Measurements from ENCODE around the gene IFI16. TPM values are rescaled to one million over a fixed set of nuclear protein-coding genes. Genes with fewer than 3 reads are reported as not detected.

IFI16 gene
- total RNA-seq, 1 experiment from 2014 or later = 103 TPM

GRCh38 chr1:159065106-159065505 lies 55.4 kb downstream of the IFI16 start:
- no peak for DNase-seq (ENCODE audit: low read depth)

- no peak for DNase-seq (ENCODE audit: low read depth)
Measured at GRCh38 chr1:159066108-159066507, 56.4 kb downstream of the IFI16 start.

- no peak for DNase-seq (ENCODE audit: low read depth)
Measured at GRCh38 chr1:159067699-159068621, 58.3 kb downstream of the IFI16 start.

DNA sequence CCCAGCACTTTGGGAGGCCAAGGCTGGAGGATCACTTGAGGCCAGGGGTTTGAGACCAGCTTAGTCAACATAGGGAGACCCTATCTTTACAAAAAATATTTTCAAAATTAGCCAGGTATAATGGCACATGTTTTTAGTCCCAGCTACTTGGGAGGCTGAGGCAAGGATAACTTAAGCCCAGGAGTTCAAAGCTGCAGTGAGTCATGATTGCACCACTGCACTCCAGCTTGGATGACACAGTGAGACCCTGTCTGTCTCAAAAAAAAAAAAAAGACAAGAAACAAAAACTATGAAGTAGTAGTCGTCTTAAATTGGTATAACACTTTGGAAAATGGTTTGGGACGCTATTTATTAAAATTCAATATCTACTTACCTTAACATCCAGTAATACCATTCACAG lies 59.2 kb downstream of the IFI16 start:
- peak; percentile 54 for DNase-seq (ENCODE audit: low read depth)

- peak; percentile 66 for DNase-seq (ENCODE audit: low read depth)
Measured at GRCh38 chr1:159071970-159072582, 62.4 kb downstream of the IFI16 start.

- peak; percentile 66 for DNase-seq (ENCODE audit: low read depth)
Measured at GRCh38 chr1:159076438-159077119, 66.9 kb downstream of the IFI16 start, which contains the start of gene AIM2. AIM2 (minus strand) TSS chr1:159076766; CDS start chr1:159073499, 3,267 bp downstream.

GRCh38 chr1:159077120-159077961 lies 67.6 kb downstream of the IFI16 start:
- peak; percentile 42 for DNase-seq (ENCODE audit: low read depth)

DNA sequence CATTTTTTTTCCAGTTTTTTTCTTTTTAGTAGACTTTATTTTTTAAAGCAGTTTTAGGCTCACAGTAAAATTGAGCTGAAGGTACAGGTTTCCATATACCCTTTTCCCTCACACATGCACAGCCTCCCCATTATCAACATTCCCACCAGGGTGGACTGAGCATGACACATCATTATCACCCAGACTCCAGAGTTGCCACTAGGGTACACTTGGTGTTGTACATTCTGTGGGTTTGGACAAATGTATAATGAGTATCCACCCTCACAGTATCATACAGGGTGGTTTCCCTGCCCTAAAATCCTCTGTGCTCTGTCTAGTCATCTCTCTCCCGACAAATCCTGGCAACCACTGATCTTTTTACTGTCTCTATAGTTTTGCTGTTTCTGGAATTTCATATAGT lies 69.8 kb downstream of the IFI16 start:
- no peak for DNase-seq (ENCODE audit: low read depth)

GRCh38 chr1:159081626-159082025 lies 71.9 kb downstream of the IFI16 start:
- DNase-seq (ENCODE audit: low read depth) = no peak

DNA sequence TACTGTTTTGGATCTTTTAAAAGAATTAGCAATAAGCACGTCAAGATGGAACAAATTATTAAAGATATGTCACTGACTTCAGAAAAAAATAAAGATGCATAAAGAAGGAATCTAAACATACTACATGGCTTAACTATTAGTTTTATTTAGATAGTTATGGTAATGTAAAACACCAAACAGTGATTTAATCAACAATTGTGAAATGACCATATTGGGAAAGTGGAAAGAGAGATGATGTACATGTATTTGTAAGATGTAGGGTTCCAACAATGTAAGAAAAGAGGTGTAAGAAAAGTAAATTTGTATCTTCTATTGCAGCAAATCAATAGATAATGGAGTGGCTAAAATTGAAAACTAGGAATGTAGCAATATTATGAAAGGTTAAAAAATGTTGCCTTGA lies 73.3 kb downstream of the IFI16 start:
- DNase-seq (ENCODE audit: low read depth) = no peak

- no peak for DNase-seq (ENCODE audit: low read depth)
Measured at GRCh38 chr1:159084152-159084551, 74.4 kb downstream of the IFI16 start.

DNA sequence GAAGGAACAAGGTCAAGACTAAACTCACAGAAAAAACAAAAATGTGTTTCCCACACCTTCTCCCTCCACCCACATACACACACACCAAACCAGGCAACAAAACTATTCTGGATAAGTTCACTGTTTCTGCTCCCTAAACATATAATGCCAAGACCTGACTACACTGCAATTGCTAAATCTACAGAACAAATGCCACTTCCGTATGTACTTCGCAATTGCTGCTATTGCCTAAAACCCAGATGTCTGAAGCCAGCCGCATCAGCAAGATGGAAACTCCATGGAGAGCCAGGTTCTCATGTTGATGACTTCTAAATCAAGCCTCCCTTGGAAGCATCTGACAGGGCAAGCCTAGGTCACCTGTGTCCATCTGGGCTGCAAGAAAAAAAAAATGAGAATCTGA lies 75.2 kb downstream of the IFI16 start:
- DNase-seq (ENCODE audit: low read depth) = no peak

DNA sequence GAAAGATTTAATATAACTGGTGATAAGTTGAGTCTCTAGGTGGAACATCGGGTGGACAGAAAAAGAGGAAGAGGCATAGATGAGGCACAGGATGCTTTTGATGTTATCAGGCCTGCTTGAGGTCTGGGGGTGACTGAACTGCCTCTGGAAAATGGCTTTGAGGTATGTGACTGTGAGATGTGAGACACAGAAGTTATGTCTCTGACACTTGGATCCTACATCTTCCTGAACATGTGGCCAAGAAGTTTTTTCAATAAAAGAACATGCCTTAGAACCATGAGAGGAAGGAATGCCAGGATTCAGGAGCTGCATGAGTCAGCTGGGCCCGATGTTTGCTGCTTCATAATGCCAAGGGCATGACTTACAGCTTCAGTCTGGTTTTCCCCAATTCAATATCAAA lies 78.3 kb downstream of the IFI16 start:
- peak; percentile 85 for DNase-seq (ENCODE audit: low read depth)

- DNase-seq (ENCODE audit: low read depth) = no peak
Measured at GRCh38 chr1:159088546-159089183, 79.0 kb downstream of the IFI16 start.

DNA sequence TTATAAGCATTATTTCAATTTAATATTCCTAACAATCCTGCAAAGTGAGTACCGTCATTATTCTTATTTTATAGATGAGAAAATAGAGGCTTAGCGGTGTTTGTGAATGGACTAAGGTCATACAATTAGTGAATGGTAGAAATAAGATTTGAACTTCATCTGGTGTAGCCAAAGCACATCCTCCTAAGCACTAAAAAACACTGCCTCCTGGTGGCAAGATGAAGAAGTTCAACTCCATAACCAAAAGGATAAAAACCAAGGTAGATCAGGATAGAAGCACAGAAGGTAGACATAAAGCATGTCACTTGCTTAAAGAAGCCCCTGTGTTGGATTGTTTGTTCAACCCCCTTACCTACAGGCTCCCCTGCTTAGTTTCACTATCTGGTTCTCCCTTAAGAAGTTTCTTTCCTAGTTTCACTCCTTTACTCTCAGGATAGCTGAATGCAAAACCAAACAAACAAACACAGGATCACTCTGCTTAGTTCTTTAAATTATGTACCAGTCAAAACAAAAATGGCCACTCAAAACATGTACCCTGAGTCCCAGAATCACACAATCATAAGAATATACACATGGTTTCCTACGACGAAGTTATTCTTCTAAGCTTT lies 79.6 kb downstream of the IFI16 start:
- no peak for DNase-seq (ENCODE audit: low read depth)

DNA sequence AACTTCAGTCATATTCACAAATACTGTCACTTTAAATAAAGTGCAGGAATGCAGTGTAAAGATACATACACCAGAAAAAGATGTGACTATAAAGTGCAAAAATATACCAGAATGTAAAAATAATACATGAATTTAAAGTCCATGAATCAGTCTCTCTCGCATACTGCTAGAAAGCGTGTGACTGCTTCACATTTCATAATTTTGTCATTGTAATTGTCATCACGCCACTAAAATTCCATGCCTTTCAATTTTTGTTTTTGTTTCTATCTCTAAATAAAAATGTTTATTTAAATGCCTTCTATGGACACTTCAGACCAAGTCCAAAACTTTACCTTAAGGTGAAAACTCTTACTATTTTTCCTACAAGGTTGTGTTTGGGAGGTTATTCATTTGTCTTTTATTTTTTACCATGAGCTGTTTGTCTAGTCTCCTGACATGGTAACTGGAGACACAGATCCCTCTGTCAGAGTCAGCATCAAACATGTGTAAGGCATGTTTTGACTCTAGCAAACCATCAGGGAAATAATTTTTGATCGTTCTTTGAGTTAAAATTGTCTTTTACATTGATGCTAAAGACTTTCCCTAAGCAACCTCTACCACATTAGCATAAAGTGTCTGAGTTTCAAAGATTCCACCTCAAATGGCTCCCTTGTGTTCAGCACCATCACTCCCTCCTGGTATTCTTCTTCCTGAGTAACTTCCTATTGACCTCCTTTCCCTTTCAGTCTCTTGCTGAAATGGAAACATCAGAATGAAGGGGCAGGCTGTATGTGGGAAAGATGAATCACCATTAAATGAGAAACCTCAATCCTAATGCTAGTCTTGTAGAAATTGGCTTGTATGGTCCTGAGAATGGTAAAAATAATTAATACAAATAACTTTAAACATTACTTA lies 80.8 kb downstream of the IFI16 start:
- DNase-seq (ENCODE audit: low read depth) = peak; percentile 73

DNA sequence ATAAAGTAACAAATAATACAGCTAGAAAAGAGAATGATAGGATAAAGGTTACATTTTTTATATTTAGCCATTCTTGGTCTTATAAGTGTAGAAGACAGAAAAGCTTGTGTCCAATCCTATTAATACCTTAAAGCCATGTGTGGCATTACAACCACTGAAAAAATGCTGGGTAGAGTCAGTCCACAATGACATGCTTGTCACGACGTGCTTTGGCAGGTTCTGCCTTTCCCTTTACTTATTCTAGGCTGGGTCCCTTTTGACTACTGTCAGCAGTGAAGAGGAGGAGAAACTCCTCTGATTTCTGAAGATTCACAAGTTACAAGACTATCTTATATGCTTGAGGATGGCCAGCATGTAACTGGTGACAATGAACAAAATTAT lies 81.5 kb downstream of the IFI16 start:
- DNase-seq (ENCODE audit: low read depth) = peak; percentile 49

- peak; percentile 73 for DNase-seq (ENCODE audit: low read depth)
Measured at GRCh38 chr1:159091607-159092031, 81.9 kb downstream of the IFI16 start.

- DNase-seq (ENCODE audit: low read depth) = peak; percentile 83
Measured at GRCh38 chr1:159092036-159092760, 82.5 kb downstream of the IFI16 start.

Measured in M059J (cell line).